GM19025 (cell line): ENCODE results near the gene MFAP2.
"Not testable (repeated sequence)": the region's sequence is repeated elsewhere in the genome, so short reads cannot be mapped to it uniquely, and the experiment has no call there.

Experiments
- ATAC-seq: cut with Tn5 transposase; IDR thresholded peaks from one replicate; pipeline ENCODE4 v1.9.1; 2021; ENCODE audit warnings: mild to moderate bottlenecking, low read depth, moderate library complexity; ENCODE audit not compliant: unreplicated experiment

MFAP2 gene

GRCh38 chr1:16965486-16966067 lies 14.8 kb downstream of the MFAP2 start:
- no peak for ATAC-seq

GRCh38 chr1:16964169-16964568 lies 16.3 kb downstream of the MFAP2 start:
- not testable (repeated sequence) for ATAC-seq

GRCh38 chr1:16961297-16962133 lies 18.9 kb downstream of the MFAP2 start:
- no peak for ATAC-seq

- ATAC-seq, result peak; percentile 70
Observed at GRCh38 chr1:16960560-16961296, 19.7 kb downstream of the MFAP2 start.

- ATAC-seq, result no peak
Observed at GRCh38 chr1:16958475-16958874, 21.9 kb downstream of the MFAP2 start.

GRCh38 chr1:16957731-16958130 lies 22.7 kb downstream of the MFAP2 start:
- no peak for ATAC-seq

GRCh38 chr1:16956775-16957174 lies 23.6 kb downstream of the MFAP2 start:
- no peak for ATAC-seq

- ATAC-seq, result no peak
Observed at GRCh38 chr1:16955186-16955585, 25.2 kb downstream of the MFAP2 start.

GRCh38 chr1:16954579-16954978 lies 25.8 kb downstream of the MFAP2 start:
- no peak for ATAC-seq

GRCh38 chr1:16952376-16952775 lies 28.0 kb downstream of the MFAP2 start:
- not testable (repeated sequence) for ATAC-seq

- ATAC-seq, result not testable (repeated sequence)
Observed at GRCh38 chr1:16949026-16949425, 31.4 kb downstream of the MFAP2 start.

GRCh38 chr1:16948282-16948891 lies 32.0 kb downstream of the MFAP2 start:
- not testable (repeated sequence) for ATAC-seq

GRCh38 chr1:16946646-16947045 lies 33.8 kb downstream of the MFAP2 start:
- ATAC-seq, result no peak

- ATAC-seq, result not testable (repeated sequence)
Observed at GRCh38 chr1:16946185-16946584, 34.2 kb downstream of the MFAP2 start.

GRCh38 chr1:16945512-16945911 lies 34.9 kb downstream of the MFAP2 start:
- ATAC-seq, result not testable (repeated sequence)

- no peak for ATAC-seq
Observed at GRCh38 chr1:16944038-16944437, 36.4 kb downstream of the MFAP2 start.

- ATAC-seq, result not testable (repeated sequence)
Observed at GRCh38 chr1:16939386-16940180, 40.8 kb downstream of the MFAP2 start.

GRCh38 chr1:16938351-16939321 lies 41.8 kb downstream of the MFAP2 start:
- ATAC-seq, result no peak

- not testable (repeated sequence) for ATAC-seq
Observed at GRCh38 chr1:16936580-16936979, 43.8 kb downstream of the MFAP2 start.
